ENCODE measurements around the gene SEC22B. TPM values are rescaled to one million over a fixed set of nuclear protein-coding genes. Genes with fewer than 3 reads are reported as not detected.
"Not testable (repeated sequence)": the region's sequence is repeated elsewhere in the genome, so short reads cannot be mapped to it uniquely, and the experiment has no call there.

The SEC22B gene
- polyA plus RNA-seq, 1 donor = 41.5 TPM

GRCh38 chr1:120145806-120146205, 30.5 kb downstream of the SEC22B start:
- H3K36me3 ChIP-seq (ENCODE audit: control insufficient read depth, insufficient read depth, low read length); H3K27ac ChIP-seq (ENCODE audit: low read length); H3K4me3 ChIP-seq (ENCODE audit: low read length); H3K9me3 ChIP-seq (ENCODE audit: control insufficient read depth, low read depth, low read length); H3K27me3 ChIP-seq (ENCODE audit: control insufficient read depth, insufficient read depth, low read length); H3K4me1 ChIP-seq (ENCODE audit: control insufficient read depth, insufficient read depth, low read length); DNase-seq: not testable (repeated sequence)
- no CpG with 5 or more reads among the region's 1 CpG for WGBS (ENCODE audit: insufficient coverage, low lambda C conversion rate)

GRCh38 chr1:120144626-120145025, 31.7 kb downstream of the SEC22B start:
- not testable (repeated sequence) for H3K36me3 ChIP-seq (ENCODE audit: control insufficient read depth, insufficient read depth, low read length); DNase-seq; H3K4me3 ChIP-seq (ENCODE audit: low read length); H3K9me3 ChIP-seq (ENCODE audit: control insufficient read depth, low read depth, low read length); H3K4me1 ChIP-seq (ENCODE audit: control insufficient read depth, insufficient read depth, low read length); H3K27ac ChIP-seq (ENCODE audit: low read length); H3K27me3 ChIP-seq (ENCODE audit: control insufficient read depth, insufficient read depth, low read length)
- WGBS (ENCODE audit: insufficient coverage, low lambda C conversion rate) = no CpG with 5 or more reads among the region's 1 CpG

- not testable (repeated sequence) for H3K36me3 ChIP-seq (ENCODE audit: control insufficient read depth, insufficient read depth, low read length); H3K27me3 ChIP-seq (ENCODE audit: control insufficient read depth, insufficient read depth, low read length); H3K27ac ChIP-seq (ENCODE audit: low read length); H3K4me1 ChIP-seq (ENCODE audit: control insufficient read depth, insufficient read depth, low read length); DNase-seq; H3K4me3 ChIP-seq (ENCODE audit: low read length); H3K9me3 ChIP-seq (ENCODE audit: control insufficient read depth, low read depth, low read length)
- no CpG with 5 or more reads among the region's 2 CpGs for whole genome bisulfite sequencing (ENCODE audit: insufficient coverage, low lambda C conversion rate)
These were observed 32.2 kb downstream of the SEC22B start for GRCh38 chr1:120144169-120144568.

- no CpG with 5 or more reads among the region's 3 CpGs for WGBS (ENCODE audit: insufficient coverage, low lambda C conversion rate)
- not testable (repeated sequence) for H3K36me3 ChIP-seq (ENCODE audit: control insufficient read depth, insufficient read depth, low read length); H3K9me3 ChIP-seq (ENCODE audit: control insufficient read depth, low read depth, low read length); DNase-seq; H3K4me1 ChIP-seq (ENCODE audit: control insufficient read depth, insufficient read depth, low read length); H3K27ac ChIP-seq (ENCODE audit: low read length); H3K4me3 ChIP-seq (ENCODE audit: low read length); H3K27me3 ChIP-seq (ENCODE audit: control insufficient read depth, insufficient read depth, low read length)
These were observed 33.0 kb downstream of the SEC22B start for GRCh38 chr1:120143334-120143733.

- 86% methylated on average over 2 of the region's 14 CpGs for WGBS (ENCODE audit: insufficient coverage, low lambda C conversion rate)
- H3K27me3 ChIP-seq (ENCODE audit: control insufficient read depth, insufficient read depth, low read length); H3K4me3 ChIP-seq (ENCODE audit: low read length); H3K9me3 ChIP-seq (ENCODE audit: control insufficient read depth, low read depth, low read length); H3K36me3 ChIP-seq (ENCODE audit: control insufficient read depth, insufficient read depth, low read length); DNase-seq; H3K4me1 ChIP-seq (ENCODE audit: control insufficient read depth, insufficient read depth, low read length); H3K27ac ChIP-seq (ENCODE audit: low read length): not testable (repeated sequence)
These were observed 33.6 kb downstream of the SEC22B start for GRCh38 chr1:120142512-120143263.

- not testable (repeated sequence) for H3K36me3 ChIP-seq (ENCODE audit: control insufficient read depth, insufficient read depth, low read length); H3K4me1 ChIP-seq (ENCODE audit: control insufficient read depth, insufficient read depth, low read length); H3K27me3 ChIP-seq (ENCODE audit: control insufficient read depth, insufficient read depth, low read length); H3K9me3 ChIP-seq (ENCODE audit: control insufficient read depth, low read depth, low read length); H3K4me3 ChIP-seq (ENCODE audit: low read length); H3K27ac ChIP-seq (ENCODE audit: low read length); DNase-seq
These were observed 34.5 kb downstream of the SEC22B start for GRCh38 chr1:120141865-120142264.

- no CpG with 5 or more reads among the region's 1 CpG for WGBS (ENCODE audit: insufficient coverage, low lambda C conversion rate)
These were observed 35.6 kb downstream of the SEC22B start for GRCh38 chr1:120140656-120141265.

GRCh38 chr1:120136086-120136485, 40.2 kb downstream of the SEC22B start:
- H3K4me3 ChIP-seq (ENCODE audit: low read length); H3K27ac ChIP-seq (ENCODE audit: low read length); H3K36me3 ChIP-seq (ENCODE audit: control insufficient read depth, insufficient read depth, low read length); H3K9me3 ChIP-seq (ENCODE audit: control insufficient read depth, low read depth, low read length); DNase-seq; H3K27me3 ChIP-seq (ENCODE audit: control insufficient read depth, insufficient read depth, low read length); H3K4me1 ChIP-seq (ENCODE audit: control insufficient read depth, insufficient read depth, low read length): not testable (repeated sequence)
- WGBS (ENCODE audit: insufficient coverage, low lambda C conversion rate) = no CpG with 5 or more reads among the region's 1 CpG

More at GRCh38 chr1:120140656-120141265, 35.6 kb downstream of the SEC22B start:
- H3K9me3 ChIP-seq (ENCODE audit: control insufficient read depth, low read depth, low read length); H3K4me1 ChIP-seq (ENCODE audit: control insufficient read depth, insufficient read depth, low read length); H3K4me3 ChIP-seq (ENCODE audit: low read length); H3K27me3 ChIP-seq (ENCODE audit: control insufficient read depth, insufficient read depth, low read length); H3K36me3 ChIP-seq (ENCODE audit: control insufficient read depth, insufficient read depth, low read length); H3K27ac ChIP-seq (ENCODE audit: low read length); DNase-seq: not testable (repeated sequence)

GRCh38 chr1:120133928-120134325, 42.4 kb downstream of the SEC22B start:
- not testable (repeated sequence) for H3K4me1 ChIP-seq (ENCODE audit: control insufficient read depth, insufficient read depth, low read length); H3K9me3 ChIP-seq (ENCODE audit: control insufficient read depth, low read depth, low read length); DNase-seq; H3K27ac ChIP-seq (ENCODE audit: low read length); H3K4me3 ChIP-seq (ENCODE audit: low read length); H3K36me3 ChIP-seq (ENCODE audit: control insufficient read depth, insufficient read depth, low read length); H3K27me3 ChIP-seq (ENCODE audit: control insufficient read depth, insufficient read depth, low read length)

- no peak for DNase-seq
- 98% methylated on average over 2 of the region's 2 CpGs for WGBS (ENCODE audit: insufficient coverage, low lambda C conversion rate)
These were observed 42.9 kb downstream of the SEC22B start for GRCh38 chr1:120133228-120133927.

GRCh38 chr1:120132406-120132763, 43.9 kb downstream of the SEC22B start:
- not testable (repeated sequence) for H3K27ac ChIP-seq (ENCODE audit: low read length); H3K27me3 ChIP-seq (ENCODE audit: control insufficient read depth, insufficient read depth, low read length); H3K4me1 ChIP-seq (ENCODE audit: control insufficient read depth, insufficient read depth, low read length); DNase-seq; H3K36me3 ChIP-seq (ENCODE audit: control insufficient read depth, insufficient read depth, low read length); H3K9me3 ChIP-seq (ENCODE audit: control insufficient read depth, low read depth, low read length); H3K4me3 ChIP-seq (ENCODE audit: low read length)
- WGBS (ENCODE audit: insufficient coverage, low lambda C conversion rate) = no CpG with 5 or more reads among the region's 2 CpGs

More at GRCh38 chr1:120133228-120133927, 42.9 kb downstream of the SEC22B start:
- Histone ChIP-seq H3K27ac (ENCODE audit: low read length) (no peak overlapping the region), H3K4me3 (ENCODE audit: low read length) (no peak overlapping the region), H3K4me1 (ENCODE audit: control insufficient read depth, insufficient read depth, low read length) (no peaks in the 10 kb centered on the region), H3K9me3 (ENCODE audit: control insufficient read depth, low read depth, low read length) (no peaks in the 10 kb centered on the region), H3K27me3 (ENCODE audit: control insufficient read depth, insufficient read depth, low read length) (no peaks in the 10 kb centered on the region), H3K36me3 (ENCODE audit: control insufficient read depth, insufficient read depth, low read length) (no peaks in the 10 kb centered on the region)

Data from large intestine (tissue), 3 donors.